Neutrophil (primary cell): ENCODE measurements around the gene FRA10AC1.
"Not testable (repeated sequence)": the region's sequence is repeated elsewhere in the genome, so short reads cannot be mapped to it uniquely, and the experiment has no call there.

ENCODE experiments used
- H3K27ac ChIP-seq: fragments of 200-600 bp; sonication (generic); 2 replicates; pipeline ENCODE4 v1.5.1; 2016; ENCODE audit warnings: mild to moderate bottlenecking, moderate library complexity
- H3K27me3 ChIP-seq: fragments of 200-600 bp; sonication (generic); 2 replicates; pipeline ENCODE4 v1.6.0; 2016; ENCODE audit warnings: mild to moderate bottlenecking
- H3K36me3 ChIP-seq: fragments of 200-600 bp; sonication (generic); 2 replicates; pipeline ENCODE4 v1.5.1; 2017
- H3K4me1 ChIP-seq, 2 experiments: fragments of 200-600 bp in 1 of 2; sonication (generic) in 1 of 2; 1 replicate in 1 of 2; 2 replicates in 1 of 2; pipeline versions ENCODE4 v1.5.1 to v1.6.1; 2013 to 2016; ENCODE audit warnings: low read depth in 1 of 2, low read length in 1 of 2, mild to moderate bottlenecking in 1 of 2, moderate library complexity in 1 of 2; ENCODE audit not compliant: control insufficient read depth in 1 of 2, insufficient read depth in 1 of 2
- H3K4me3 ChIP-seq, 2 experiments: fragments of 200-600 bp in 1 of 2; sonication (generic) in 1 of 2; 1 replicate in 1 of 2; 2 replicates in 1 of 2; pipeline ENCODE4 v1.5.1; 2013 to 2016; ENCODE audit warnings: low read depth in 1 of 2, low read length in 1 of 2, mild to moderate bottlenecking in 1 of 2, moderate library complexity in 1 of 2
- H3K9me3 ChIP-seq: fragments of 200-600 bp; sonication (generic); 2 replicates; pipeline ENCODE4 v1.5.1; 2016
- TF ChIP-seq, protein P1 (sequence below): fragments of 200-600 bp; sonication (generic); IDR thresholded peaks from 2 replicates; pipeline ENCODE4 v1.5.1; 2016; ENCODE audit warnings: antibody characterized with exemption

The FRA10AC1 gene

DNA sequence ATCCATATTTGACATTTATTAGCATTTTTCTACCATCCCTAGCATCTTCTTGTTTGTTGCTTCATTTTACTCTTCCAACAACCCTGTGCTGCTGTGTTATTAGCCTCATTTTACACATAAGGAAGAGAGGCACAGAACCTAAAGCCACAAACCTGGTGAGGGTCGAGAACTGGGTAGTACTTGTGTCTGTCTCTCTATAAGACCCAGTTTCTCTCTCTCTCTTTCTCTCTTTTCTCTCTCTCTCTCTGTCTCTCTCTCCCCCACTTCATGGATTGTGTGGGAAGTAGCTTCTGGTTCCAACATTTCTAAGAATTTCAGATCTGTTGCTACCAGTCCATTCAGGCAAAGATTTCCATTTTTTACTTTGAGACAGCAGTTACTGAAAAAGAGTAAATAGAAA, 1.4 kb upstream of the FRA10AC1 start:
- Histone ChIP-seq H3K9me3 (no peaks in the 10 kb centered on the region), H3K27me3 (peaks cover 23% of the 10 kb centered on the region), H3K27ac (no peak overlapping the region), H3K4me3 (no peak overlapping the region), H3K36me3 (peaks cover 7% of the 10 kb centered on the region), H3K4me1 (peaks cover 17 to 18% of the 10 kb centered on the region in 2 experiments)
- TF ChIP-seq, protein P1, sequence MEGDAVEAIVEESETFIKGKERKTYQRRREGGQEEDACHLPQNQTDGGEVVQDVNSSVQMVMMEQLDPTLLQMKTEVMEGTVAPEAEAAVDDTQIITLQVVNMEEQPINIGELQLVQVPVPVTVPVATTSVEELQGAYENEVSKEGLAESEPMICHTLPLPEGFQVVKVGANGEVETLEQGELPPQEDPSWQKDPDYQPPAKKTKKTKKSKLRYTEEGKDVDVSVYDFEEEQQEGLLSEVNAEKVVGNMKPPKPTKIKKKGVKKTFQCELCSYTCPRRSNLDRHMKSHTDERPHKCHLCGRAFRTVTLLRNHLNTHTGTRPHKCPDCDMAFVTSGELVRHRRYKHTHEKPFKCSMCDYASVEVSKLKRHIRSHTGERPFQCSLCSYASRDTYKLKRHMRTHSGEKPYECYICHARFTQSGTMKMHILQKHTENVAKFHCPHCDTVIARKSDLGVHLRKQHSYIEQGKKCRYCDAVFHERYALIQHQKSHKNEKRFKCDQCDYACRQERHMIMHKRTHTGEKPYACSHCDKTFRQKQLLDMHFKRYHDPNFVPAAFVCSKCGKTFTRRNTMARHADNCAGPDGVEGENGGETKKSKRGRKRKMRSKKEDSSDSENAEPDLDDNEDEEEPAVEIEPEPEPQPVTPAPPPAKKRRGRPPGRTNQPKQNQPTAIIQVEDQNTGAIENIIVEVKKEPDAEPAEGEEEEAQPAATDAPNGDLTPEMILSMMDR, result no peak

DNA sequence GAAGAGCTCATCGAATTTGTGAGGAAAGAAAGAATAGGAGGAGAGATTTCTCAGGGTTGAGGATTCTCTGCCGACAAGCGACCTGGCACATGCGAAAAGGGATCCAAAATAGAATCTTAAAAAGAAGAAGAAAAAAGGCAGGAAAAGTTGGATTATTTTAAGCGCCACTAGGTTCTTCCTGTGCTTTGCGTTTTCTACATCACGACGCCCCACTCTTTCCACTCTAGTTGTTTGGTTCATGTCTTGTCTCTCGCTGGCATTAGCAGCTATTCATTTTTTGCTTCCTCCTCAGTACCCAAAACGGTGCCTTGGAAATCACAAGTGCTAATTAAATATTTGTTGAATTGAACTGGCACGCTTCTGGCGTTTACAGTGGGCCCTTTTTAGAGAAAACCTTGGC, 674 bp upstream of the FRA10AC1 start:
- H3K36me3 ChIP-seq, result peaks cover 10% of the 10 kb centered on the region
- H3K4me3 ChIP-seq, result peak overlapping the region; percentile 76 to 77
- H3K27me3 ChIP-seq, result peaks cover 23% of the 10 kb centered on the region

DNA sequence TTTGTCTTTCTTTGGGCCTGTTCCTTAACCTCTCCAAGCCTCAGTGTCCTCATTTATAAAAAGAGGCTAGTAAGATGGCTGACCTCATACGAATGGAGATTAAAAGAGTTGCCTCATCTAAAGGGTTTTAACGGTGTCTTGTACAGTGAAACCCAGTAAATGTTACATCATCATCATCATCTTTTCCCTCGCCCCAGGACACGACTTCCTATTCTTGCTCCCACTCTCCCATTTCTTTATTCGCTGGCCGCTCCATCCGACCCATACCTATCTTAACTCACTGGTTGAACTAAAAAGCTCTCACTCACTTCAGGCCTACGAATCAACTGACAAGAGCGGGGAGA, 554 bp downstream of the FRA10AC1 start:
- Histone ChIP-seq H3K4me3 (peak overlapping the region; percentile 76 to 77), H3K4me1 (peaks cover 17 to 18% of the 10 kb centered on the region in 2 experiments), H3K27ac (peak overlapping the region; percentile 71), H3K9me3 (no peaks in the 10 kb centered on the region), H3K27me3 (peaks cover 12% of the 10 kb centered on the region), H3K36me3 (peaks cover 18% of the 10 kb centered on the region)
- TF ChIP-seq, protein P1, result no peak

More for the DNA sequence above, 674 bp upstream of the FRA10AC1 start:
- TF ChIP-seq, protein P1, result no peak
- Histone ChIP-seq H3K9me3 (no peaks in the 10 kb centered on the region), H3K4me1 (peaks cover 17 to 18% of the 10 kb centered on the region in 2 experiments), H3K27ac (peak overlapping the region; percentile 71)

DNA sequence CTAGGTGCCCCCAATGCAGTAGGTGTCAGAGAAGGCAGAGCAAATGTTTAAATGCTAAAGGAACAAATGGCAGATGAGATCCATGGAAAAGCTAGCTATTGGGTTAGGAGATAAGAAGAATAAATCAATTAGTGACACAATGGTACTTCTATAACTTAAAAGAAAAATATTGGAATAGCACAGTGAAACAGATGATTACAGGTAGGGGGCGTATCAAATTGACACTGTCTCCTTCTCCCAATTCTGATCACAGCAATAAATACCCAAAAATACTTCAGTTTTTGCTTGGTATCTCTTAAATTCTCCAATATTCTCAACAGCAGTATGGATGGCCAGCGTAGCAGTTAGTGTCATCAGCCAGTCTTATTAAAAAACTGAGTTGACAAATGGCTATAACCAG, 5.2 kb downstream of the FRA10AC1 start:
- Histone ChIP-seq H3K36me3 (peaks cover 42% of the 10 kb centered on the region), H3K27me3 (no peaks in the 10 kb centered on the region), H3K4me3 (no peak overlapping the region), H3K4me1 (peaks cover 8% of the 10 kb centered on the region in 2 experiments), H3K9me3 (no peaks in the 10 kb centered on the region), H3K27ac (no peak overlapping the region)
- TF ChIP-seq, protein P1, result no peak

DNA sequence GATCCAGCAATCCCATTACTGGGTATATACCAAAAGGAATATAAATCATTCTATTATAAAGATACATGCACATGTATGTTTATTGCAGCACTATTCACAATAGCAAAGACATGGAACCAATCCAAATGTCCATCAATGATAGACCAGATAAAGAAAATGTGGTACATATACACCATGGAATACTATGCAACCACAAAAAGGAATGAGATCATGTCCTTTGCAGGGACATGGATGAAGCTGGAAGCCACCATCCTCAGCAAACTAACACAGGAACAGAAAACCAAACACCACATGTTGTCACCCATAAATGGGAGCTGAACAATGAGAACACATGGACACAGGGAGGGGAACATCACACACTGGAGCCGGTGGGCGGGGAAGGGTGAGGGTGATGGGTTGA, 5.8 kb downstream of the FRA10AC1 start:
- not testable (repeated sequence) for H3K27me3 ChIP-seq, H3K4me1 ChIP-seq, H3K27ac ChIP-seq, H3K9me3 ChIP-seq, H3K4me3 ChIP-seq
- H3K36me3 ChIP-seq, result peaks cover 48% of the 10 kb centered on the region

DNA sequence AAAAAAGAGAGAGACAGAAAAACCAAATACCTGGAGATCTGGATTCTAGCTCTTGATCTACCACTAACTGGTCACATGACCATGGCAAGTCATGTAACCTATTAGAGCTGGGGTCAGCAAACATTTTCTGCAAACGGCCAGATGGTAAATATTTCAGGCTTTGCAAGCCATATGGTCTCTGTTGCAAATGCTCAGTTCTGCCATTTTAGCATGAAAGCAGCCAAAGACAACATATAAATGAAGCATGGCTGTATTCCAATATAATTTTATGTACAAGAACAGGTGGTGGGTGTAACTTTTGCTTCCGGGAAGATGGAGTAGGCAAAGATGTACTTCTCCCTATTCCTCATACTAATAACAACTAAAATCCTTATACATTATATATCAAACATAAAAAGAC, 6.7 kb downstream of the FRA10AC1 start:
- H3K36me3 ChIP-seq, result peaks cover 53% of the 10 kb centered on the region
- TF ChIP-seq, protein P1, result no peak
- no peaks in the 10 kb centered on the region for H3K9me3 ChIP-seq

More for the DNA sequence above, 6.7 kb downstream of the FRA10AC1 start:
- Histone ChIP-seq H3K27me3 (no peaks in the 10 kb centered on the region), H3K4me3 (no peak overlapping the region), H3K4me1 (no peaks in the 10 kb centered on the region), H3K27ac (no peak overlapping the region)
